Measurements from ENCODE around the gene HS3ST3A1. TPM values are rescaled to one million over a fixed set of nuclear protein-coding genes. Genes with fewer than 3 reads are reported as not detected.
"Not testable (repeated sequence)": the region's sequence is repeated elsewhere in the genome, so short reads cannot be mapped to it uniquely, and the experiment has no call there.

Gene HS3ST3A1
- total RNA-seq, 1 donor from 2014 or later, result 7.5 TPM

GRCh38 chr17:13500947-13501346 lies 100.8 kb downstream of the HS3ST3A1 start:
- H3K27ac Mint-ChIP-seq (ENCODE audit: unreplicated experiment), result no peak overlapping the region
- H3K4me3 Mint-ChIP-seq (ENCODE audit: unreplicated experiment), result no peak overlapping the region
- no peaks in the 10 kb centered on the region for H3K4me1 Mint-ChIP-seq (ENCODE audit: unreplicated experiment)

GRCh38 chr17:13498184-13498583 lies 103.5 kb downstream of the HS3ST3A1 start:
- TF ChIP-seq CTCF (IDR thresholded peaks at IDR 0.05), result no peak
- H3K4me1 Mint-ChIP-seq (ENCODE audit: unreplicated experiment), result peaks cover 3% of the 10 kb centered on the region
- no peaks in the 10 kb centered on the region for H3K27me3 Mint-ChIP-seq (ENCODE audit: unreplicated experiment)
- no peak for DNase-seq (ENCODE audit: extremely low spot score, unreplicated experiment)
- peaks cover 3% of the 10 kb centered on the region for H3K36me3 Mint-ChIP-seq (ENCODE audit: unreplicated experiment)
- no peaks in the 10 kb centered on the region for H3K9me3 Mint-ChIP-seq (ENCODE audit: unreplicated experiment)
- no peak overlapping the region for H3K27ac Mint-ChIP-seq (ENCODE audit: unreplicated experiment)
- no peak overlapping the region for H3K4me3 Mint-ChIP-seq (ENCODE audit: unreplicated experiment)

More at GRCh38 chr17:13500947-13501346, 100.8 kb downstream of the HS3ST3A1 start:
- DNase-seq (ENCODE audit: extremely low spot score, unreplicated experiment), result no peak
- H3K27me3 Mint-ChIP-seq (ENCODE audit: unreplicated experiment), result no peaks in the 10 kb centered on the region
- TF ChIP-seq CTCF (IDR thresholded peaks at IDR 0.05), result no peak
- no peaks in the 10 kb centered on the region for H3K9me3 Mint-ChIP-seq (ENCODE audit: unreplicated experiment)
- H3K36me3 Mint-ChIP-seq (ENCODE audit: unreplicated experiment), result no peaks in the 10 kb centered on the region

- not testable (repeated sequence) for H3K36me3 Mint-ChIP-seq (ENCODE audit: unreplicated experiment); H3K4me1 Mint-ChIP-seq (ENCODE audit: unreplicated experiment); H3K27me3 Mint-ChIP-seq (ENCODE audit: unreplicated experiment); H3K4me3 Mint-ChIP-seq (ENCODE audit: unreplicated experiment); DNase-seq (ENCODE audit: extremely low spot score, unreplicated experiment); H3K9me3 Mint-ChIP-seq (ENCODE audit: unreplicated experiment); H3K27ac Mint-ChIP-seq (ENCODE audit: unreplicated experiment)
Measured at GRCh38 chr17:13496553-13497056, 105.1 kb downstream of the HS3ST3A1 start.

GRCh38 chr17:13495423-13495822 lies 106.3 kb downstream of the HS3ST3A1 start:
- DNase-seq (ENCODE audit: extremely low spot score, unreplicated experiment), result no peak
- H3K9me3 Mint-ChIP-seq (ENCODE audit: unreplicated experiment), result no peaks in the 10 kb centered on the region
- no peaks in the 10 kb centered on the region for H3K27me3 Mint-ChIP-seq (ENCODE audit: unreplicated experiment)
- TF ChIP-seq CTCF (IDR thresholded peaks at IDR 0.05), result no peak
- H3K36me3 Mint-ChIP-seq (ENCODE audit: unreplicated experiment), result peaks cover 3% of the 10 kb centered on the region
- no peak overlapping the region for H3K4me3 Mint-ChIP-seq (ENCODE audit: unreplicated experiment)
- H3K27ac Mint-ChIP-seq (ENCODE audit: unreplicated experiment), result no peak overlapping the region
- H3K4me1 Mint-ChIP-seq (ENCODE audit: unreplicated experiment), result peaks cover 3% of the 10 kb centered on the region

GRCh38 chr17:13492737-13493122 lies 109.0 kb downstream of the HS3ST3A1 start:
- peaks cover 3% of the 10 kb centered on the region for H3K4me1 Mint-ChIP-seq (ENCODE audit: unreplicated experiment)
- H3K4me3 Mint-ChIP-seq (ENCODE audit: unreplicated experiment), result no peak overlapping the region
- H3K27me3 Mint-ChIP-seq (ENCODE audit: unreplicated experiment), result no peaks in the 10 kb centered on the region
- H3K27ac Mint-ChIP-seq (ENCODE audit: unreplicated experiment), result no peak overlapping the region
- H3K9me3 Mint-ChIP-seq (ENCODE audit: unreplicated experiment), result no peaks in the 10 kb centered on the region
- DNase-seq (ENCODE audit: extremely low spot score, unreplicated experiment), result no peak
- H3K36me3 Mint-ChIP-seq (ENCODE audit: unreplicated experiment), result peaks cover 3% of the 10 kb centered on the region
- no peak for TF ChIP-seq CTCF (IDR thresholded peaks at IDR 0.05)

All from osteocyte (in vitro differentiated cells).